ENCODE measurements around the gene IL24.
"Not testable (repeated sequence)": the region's sequence is repeated elsewhere in the genome, so short reads cannot be mapped to it uniquely, and the experiment has no call there.

Gene IL24

GRCh38 chr1:206897175-206897574 lies at the start of gene IL24:
Gene IL24 (plus strand): TSS chr1:206897443. CDS start chr1:206897833, 390 bp downstream.
- no peak for DNase-seq

- DNase-seq: no peak
Observed at GRCh38 chr1:206847946-206848345, 49.3 kb upstream of the IL24 start.

GRCh38 chr1:206850401-206850800 lies 46.8 kb upstream of the IL24 start:
- DNase-seq: no peak

- DNase-seq: no peak
Observed at GRCh38 chr1:206851341-206852010, 45.8 kb upstream of the IL24 start.

GRCh38 chr1:206852662-206853061 lies 44.6 kb upstream of the IL24 start:
- not testable (repeated sequence) for DNase-seq

- not testable (repeated sequence) for DNase-seq
Observed at GRCh38 chr1:206853696-206854095, 43.5 kb upstream of the IL24 start.

- DNase-seq: no peak
Observed at GRCh38 chr1:206854401-206855129, 42.7 kb upstream of the IL24 start.

GRCh38 chr1:206855859-206856258 lies 41.4 kb upstream of the IL24 start:
- no peak for DNase-seq

GRCh38 chr1:206856674-206857464 lies 40.4 kb upstream of the IL24 start:
- DNase-seq: no peak

- DNase-seq: no peak
Observed at GRCh38 chr1:206859082-206859521, 38.1 kb upstream of the IL24 start.

- no peak for DNase-seq
Observed at GRCh38 chr1:206860165-206860564, 37.1 kb upstream of the IL24 start.

GRCh38 chr1:206863266-206863665 lies 34.0 kb upstream of the IL24 start:
- DNase-seq: no peak

- DNase-seq: no peak
Observed at GRCh38 chr1:206864939-206865671, 32.1 kb upstream of the IL24 start, which contains the start of gene IL20. Gene IL20 (plus strand): TSS chr1:206865623. CDS start chr1:206865853, 230 bp downstream.

- DNase-seq: no peak
Observed at GRCh38 chr1:206866062-206866461, 31.2 kb upstream of the IL24 start.

GRCh38 chr1:206867239-206867638 lies 30.0 kb upstream of the IL24 start:
- DNase-seq: no peak

- DNase-seq: no peak
Observed at GRCh38 chr1:206867716-206868115, 29.5 kb upstream of the IL24 start.

GRCh38 chr1:206868264-206868663 lies 29.0 kb upstream of the IL24 start:
- DNase-seq: no peak

GRCh38 chr1:206872139-206872538 lies 25.1 kb upstream of the IL24 start:
- DNase-seq: no peak

- no peak for DNase-seq
Observed at GRCh38 chr1:206873603-206874188, 23.5 kb upstream of the IL24 start.

- no peak for DNase-seq
Observed at GRCh38 chr1:206875752-206876377, 21.4 kb upstream of the IL24 start.

GRCh38 chr1:206878456-206878855 lies 18.8 kb upstream of the IL24 start:
- DNase-seq: no peak

- DNase-seq: no peak
Observed at GRCh38 chr1:206880314-206880713, 16.9 kb upstream of the IL24 start.

All from NCI-H2227 treated with DMSO at 0.1 percent for 48 hours (cell line).